ENCODE results near the gene CCDC121.
"Not testable (repeated sequence)": the region's sequence is repeated elsewhere in the genome, so short reads cannot be mapped to it uniquely, and the experiment has no call there.

DNA sequence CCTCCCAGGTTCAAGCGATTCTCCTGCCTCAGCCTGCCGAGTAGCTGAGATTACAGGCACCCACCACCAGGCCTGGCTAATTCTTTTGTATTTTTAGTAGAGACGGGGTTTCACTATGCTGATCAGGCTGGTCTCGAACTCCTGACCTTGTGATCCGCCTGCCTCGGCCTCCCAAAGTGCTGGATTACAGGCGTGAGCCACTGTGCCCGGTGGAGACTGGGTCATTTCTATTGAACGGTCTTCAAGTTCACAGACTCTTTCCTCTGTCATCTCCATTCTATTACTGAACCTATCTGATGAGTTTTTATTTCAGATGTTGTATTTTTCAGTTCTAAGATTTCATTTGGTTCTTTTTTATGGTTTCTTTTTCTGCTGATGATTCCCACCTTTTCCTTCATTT lies 33.4 kb downstream of the CCDC121 start:
- TF ChIP-seq, protein P1, sequence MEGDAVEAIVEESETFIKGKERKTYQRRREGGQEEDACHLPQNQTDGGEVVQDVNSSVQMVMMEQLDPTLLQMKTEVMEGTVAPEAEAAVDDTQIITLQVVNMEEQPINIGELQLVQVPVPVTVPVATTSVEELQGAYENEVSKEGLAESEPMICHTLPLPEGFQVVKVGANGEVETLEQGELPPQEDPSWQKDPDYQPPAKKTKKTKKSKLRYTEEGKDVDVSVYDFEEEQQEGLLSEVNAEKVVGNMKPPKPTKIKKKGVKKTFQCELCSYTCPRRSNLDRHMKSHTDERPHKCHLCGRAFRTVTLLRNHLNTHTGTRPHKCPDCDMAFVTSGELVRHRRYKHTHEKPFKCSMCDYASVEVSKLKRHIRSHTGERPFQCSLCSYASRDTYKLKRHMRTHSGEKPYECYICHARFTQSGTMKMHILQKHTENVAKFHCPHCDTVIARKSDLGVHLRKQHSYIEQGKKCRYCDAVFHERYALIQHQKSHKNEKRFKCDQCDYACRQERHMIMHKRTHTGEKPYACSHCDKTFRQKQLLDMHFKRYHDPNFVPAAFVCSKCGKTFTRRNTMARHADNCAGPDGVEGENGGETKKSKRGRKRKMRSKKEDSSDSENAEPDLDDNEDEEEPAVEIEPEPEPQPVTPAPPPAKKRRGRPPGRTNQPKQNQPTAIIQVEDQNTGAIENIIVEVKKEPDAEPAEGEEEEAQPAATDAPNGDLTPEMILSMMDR (conservative IDR thresholded peaks at IDR 0.05; ENCODE audit: low read depth, low read length): not testable (repeated sequence)
- not testable (repeated sequence) for TF ChIP-seq EZH2 (IDR thresholded peaks at IDR 0.05; ENCODE audit: borderline replicate concordance, low read depth, low read length, poor library complexity, severe bottlenecking)

Measured in A673 (cell line).